Measurements from ENCODE around the gene HSD17B7.
"Not testable (repeated sequence)": the region's sequence is repeated elsewhere in the genome, so short reads cannot be mapped to it uniquely, and the experiment has no call there.

Gene HSD17B7

GRCh38 chr1:162790303-162790984 lies at the start of gene HSD17B7:
Gene HSD17B7, plus strand, starts transcription at chr1:162790702. Its CDS starts 99 bp downstream, at chr1:162790801.
- DNase-seq: peak; percentile 59

- no peak for DNase-seq
These were observed 49.7 kb upstream of the HSD17B7 start for GRCh38 chr1:162740755-162741154.

GRCh38 chr1:162741574-162741973 lies 48.9 kb upstream of the HSD17B7 start:
- no peak for DNase-seq

DNA sequence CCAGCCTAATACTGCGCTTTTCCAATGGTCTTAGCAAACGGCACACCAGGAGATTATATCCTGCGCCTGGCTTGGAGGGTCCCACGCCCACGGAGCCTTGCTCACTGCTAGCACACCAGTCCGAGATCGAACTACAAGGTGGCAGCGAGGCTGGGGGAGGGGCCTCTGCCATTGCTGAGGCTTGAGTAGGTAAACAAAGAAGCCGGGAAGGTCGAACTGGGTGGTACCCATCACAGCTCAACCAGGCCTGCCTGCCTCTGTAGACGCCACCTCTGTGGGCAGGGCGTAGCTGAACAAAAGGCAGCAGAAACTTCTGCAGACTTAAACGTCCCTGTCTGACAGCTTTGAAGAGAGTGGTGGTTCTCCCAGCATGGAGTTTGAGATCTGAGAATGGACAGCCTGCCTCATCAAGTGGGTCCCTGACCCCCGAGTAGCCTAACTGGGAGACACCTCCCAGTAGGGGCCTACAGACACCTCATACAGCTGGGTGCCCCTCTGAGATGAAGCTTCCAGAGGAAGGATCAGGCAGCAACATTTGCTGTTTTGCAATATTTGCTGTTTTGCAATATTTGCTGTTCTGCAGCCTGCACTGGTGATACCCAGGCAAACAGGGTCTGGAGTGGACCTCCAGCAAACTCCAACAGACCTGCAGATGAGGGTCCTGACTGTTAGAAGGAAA lies 44.1 kb upstream of the HSD17B7 start:
- not testable (repeated sequence) for DNase-seq

GRCh38 chr1:162753001-162753658 lies 37.4 kb upstream of the HSD17B7 start:
- DNase-seq: no peak

DNA sequence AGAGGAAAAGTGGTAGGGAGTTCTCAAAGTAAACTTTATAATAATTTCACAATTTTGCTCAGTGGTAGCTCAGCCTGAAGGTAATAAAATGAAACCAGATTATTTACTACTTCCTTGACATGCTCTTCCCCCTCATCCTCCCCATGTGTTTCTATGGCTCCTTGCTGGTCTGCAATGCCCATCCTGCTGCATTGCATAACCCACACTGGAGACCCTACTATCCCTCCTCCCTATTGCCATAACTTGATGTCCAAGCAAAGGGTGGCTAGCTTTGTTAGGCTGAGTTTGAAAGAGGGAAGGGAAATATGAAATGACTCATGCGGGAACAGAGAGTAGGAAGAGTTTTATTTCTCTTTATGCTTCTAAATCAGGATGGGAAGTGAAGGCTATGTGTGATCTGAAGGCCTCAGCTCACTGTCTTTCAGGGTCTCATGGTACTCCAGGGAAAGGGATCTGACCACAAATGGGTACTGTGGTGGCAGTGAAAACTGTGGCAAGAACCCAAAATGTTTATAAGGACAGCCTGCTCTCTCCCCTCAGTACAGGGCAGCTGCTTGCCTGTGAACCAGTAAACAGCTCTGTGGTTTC lies 36.4 kb upstream of the HSD17B7 start:
- no peak for DNase-seq

GRCh38 chr1:162755306-162755705 lies 35.2 kb upstream of the HSD17B7 start:
- DNase-seq: no peak

- DNase-seq: no peak
These were observed 34.0 kb upstream of the HSD17B7 start for GRCh38 chr1:162756523-162756922.

- no peak for DNase-seq
These were observed 33.0 kb upstream of the HSD17B7 start for GRCh38 chr1:162757476-162757875.

GRCh38 chr1:162765788-162766187 lies 24.7 kb upstream of the HSD17B7 start:
- no peak for DNase-seq

- DNase-seq: no peak
These were observed 17.8 kb upstream of the HSD17B7 start for GRCh38 chr1:162772571-162773154.

DNA sequence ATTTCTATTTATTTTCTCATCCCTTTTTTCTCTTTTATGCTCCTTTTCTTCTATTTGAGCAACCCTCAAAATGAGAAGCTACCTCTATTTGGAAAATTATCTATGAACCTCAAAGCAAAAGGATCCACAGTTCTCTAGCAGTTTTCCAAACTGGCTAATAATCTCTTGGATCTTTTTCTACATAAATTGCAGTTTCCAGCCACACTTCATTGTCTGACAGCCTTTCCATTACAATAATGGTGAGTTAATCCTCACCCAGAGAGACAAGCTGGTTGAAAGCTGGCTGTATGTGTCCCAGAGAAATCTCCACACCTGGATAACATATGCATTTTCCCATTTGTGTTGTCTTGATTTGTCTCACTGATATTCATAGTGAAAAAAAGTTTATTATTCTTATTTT lies 16.5 kb upstream of the HSD17B7 start:
- no peak for DNase-seq

DNA sequence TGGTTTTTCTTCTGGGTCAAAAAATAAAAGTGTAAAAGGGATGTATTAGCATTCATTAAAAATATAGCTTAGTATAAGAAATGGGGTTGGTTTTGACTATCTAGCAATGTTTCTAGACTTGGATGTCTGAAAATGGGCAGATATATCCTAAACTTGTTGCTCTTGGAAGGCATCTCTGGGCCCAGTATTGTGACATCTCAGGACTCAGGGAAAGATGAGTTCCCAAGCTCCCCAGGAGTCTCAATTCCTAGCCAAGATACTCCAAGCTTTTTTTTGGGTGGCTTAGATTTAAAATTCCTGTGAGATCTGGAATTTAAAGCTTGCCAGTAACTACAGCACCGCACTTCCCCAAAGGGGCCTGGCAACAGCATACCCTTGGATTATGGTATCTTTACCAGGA lies 11.5 kb upstream of the HSD17B7 start:
- DNase-seq: no peak

- no peak for DNase-seq
These were observed 7.8 kb upstream of the HSD17B7 start for GRCh38 chr1:162782671-162783070.

DNA sequence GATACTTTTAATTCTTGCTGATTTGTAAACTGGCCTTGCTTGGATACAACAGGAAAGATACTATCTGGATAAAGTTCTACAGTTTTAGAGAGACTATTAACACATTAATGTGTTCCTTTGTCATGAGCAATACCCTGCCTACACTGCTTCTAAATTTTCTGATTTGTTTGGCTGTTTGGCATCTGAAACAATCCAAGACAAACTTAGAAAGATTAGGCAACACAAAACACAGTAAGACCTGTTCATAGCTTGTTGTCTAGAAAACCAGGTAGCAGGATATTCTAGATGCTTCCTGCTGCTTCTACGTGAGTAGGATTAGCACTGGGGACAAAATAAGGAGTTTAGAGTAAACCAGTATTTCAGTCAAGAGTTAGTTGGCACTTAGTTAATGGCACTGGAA lies 5.6 kb upstream of the HSD17B7 start:
- not testable (repeated sequence) for DNase-seq

DNA sequence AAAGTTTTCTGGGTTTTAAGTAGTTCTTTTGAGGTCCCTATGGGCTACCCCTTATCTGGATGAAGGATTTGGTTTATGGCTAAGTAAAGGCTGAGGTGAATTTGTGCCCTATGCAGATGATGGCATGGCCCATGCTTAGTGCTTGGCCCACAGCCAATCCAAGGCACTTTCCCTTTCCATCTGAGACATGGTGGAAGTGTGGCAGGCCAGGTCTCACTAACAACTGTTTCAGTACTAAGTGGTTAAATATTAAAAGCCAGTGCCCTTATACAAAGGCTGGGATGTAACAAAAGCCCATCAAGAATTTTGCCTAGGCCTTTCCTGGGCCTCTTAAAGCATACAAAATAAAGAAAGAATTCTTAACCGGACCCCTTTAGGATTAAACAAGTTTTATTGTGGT lies 1.7 kb upstream of the HSD17B7 start:
- peak; percentile 1 for DNase-seq

DNA sequence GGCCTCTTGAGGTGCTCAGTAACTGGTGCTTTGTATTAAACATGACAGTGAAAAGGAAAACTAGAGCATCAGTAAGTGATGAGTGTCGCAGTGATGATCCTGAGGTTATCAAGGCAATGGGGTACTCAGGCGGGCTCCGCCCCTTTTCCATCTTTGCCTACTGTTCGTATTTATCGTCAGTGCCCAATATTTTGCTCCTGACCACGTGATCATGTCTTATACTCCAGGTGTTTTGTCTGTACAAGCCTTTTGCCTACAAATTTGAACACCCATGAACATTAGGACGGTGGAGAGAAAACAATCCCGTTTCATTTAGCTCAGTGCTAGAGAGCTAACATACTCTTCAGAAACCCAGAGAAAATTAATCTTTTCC lies 469 bp downstream of the HSD17B7 start:
- DNase-seq: not testable (repeated sequence)

GRCh38 chr1:162794284-162794683 lies 3.8 kb downstream of the HSD17B7 start:
- not testable (repeated sequence) for DNase-seq

DNA sequence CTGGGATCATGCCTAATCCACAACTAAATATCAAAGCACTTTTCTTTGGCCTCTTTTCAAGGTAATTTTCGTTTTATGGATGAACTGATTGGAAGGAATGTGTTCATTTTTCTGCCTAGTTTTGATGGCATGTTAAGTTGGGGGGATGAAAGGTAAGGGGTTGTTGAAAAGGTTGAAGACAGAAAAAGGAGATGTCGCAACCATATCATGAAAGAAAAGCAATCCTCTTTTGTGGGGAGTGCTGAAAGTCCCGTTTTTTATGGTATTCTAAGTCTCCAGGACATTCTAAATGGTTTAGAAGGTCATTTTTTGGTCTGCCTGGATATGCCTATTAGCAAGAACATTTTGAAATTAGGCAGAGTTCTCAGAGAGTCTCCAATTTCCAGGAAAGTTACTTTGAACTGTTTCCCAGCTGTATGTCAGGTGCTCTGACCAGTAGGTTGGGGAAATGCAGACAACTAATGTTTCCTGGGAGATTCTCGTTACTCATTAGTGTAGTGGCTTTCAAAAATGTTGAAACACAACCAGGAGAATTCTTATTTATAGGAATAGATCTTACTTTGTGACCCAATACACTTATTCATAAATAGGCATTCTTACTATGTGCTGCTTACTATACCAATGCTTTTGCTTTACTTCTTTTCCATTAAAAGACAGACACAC lies 6.2 kb downstream of the HSD17B7 start:
- not testable (repeated sequence) for DNase-seq

GRCh38 chr1:162799995-162800830 lies 9.7 kb downstream of the HSD17B7 start:
- DNase-seq: peak; percentile 1

- DNase-seq: not testable (repeated sequence)
These were observed 17.0 kb downstream of the HSD17B7 start for GRCh38 chr1:162807503-162807902.

DNA sequence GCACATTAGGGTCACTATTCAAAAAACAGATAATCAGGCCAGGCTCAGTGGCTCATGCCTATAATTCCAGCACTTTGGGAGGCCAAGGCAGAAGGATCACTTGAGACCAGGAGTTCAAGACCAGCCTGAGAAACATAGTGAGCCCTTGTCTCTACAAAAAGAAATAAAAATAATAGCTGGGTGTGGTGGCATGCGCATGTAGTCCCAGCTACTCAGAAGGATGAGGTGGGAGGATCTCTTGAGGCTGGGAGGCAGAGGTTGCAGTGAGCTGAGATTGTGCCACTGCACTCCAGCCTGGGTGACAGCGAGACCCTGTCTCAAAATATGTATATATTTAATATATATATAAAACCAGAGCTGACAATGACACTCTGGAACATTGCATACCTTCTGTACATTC lies 21.9 kb downstream of the HSD17B7 start:
- not testable (repeated sequence) for DNase-seq
